Endothelial cell of umbilical vein (primary cell): Measurements from ENCODE around the gene SULF2. TPM values are rescaled to one million over a fixed set of nuclear protein-coding genes. Genes with fewer than 3 reads are reported as not detected.

Source experiments
- BruUV-seq: library from RNA; stranded (reverse); fragments of 400-500 nt; replicated peaks from 2 replicates; lab custom pipeline; 2021; lab: Mats Ljungman, UMichigan
- CTCF ChIA-PET: fragments of 300-600, 350-600 bp; sonication (Branson Sonifier 250); formaldehyde crosslinking; loops from one replicate; lab custom pipeline; 2021; ENCODE audit warnings: antibody characterized with exemption, inconsistent platforms; lab: Charles Lee
- POLR2A ChIA-PET: fragments of 300-600, 350-600 bp; sonication (Branson Sonifier 250); formaldehyde crosslinking; loops from one replicate; lab custom pipeline; 2021; ENCODE audit warnings: antibody characterized with exemption, inconsistent platforms; lab: Charles Lee
- DNase-seq: peaks from one replicate; pipeline ENCODE4 v3.0.0-alpha.2; 2011; ENCODE audit warnings: low read depth, low spot score
- FAIRE-seq: peaks from 2 replicates; lab custom pipeline; 2011; peaks lifted over from hg19 to GRCh38; lab: Jason Lieb, UNC
- H2AFZ ChIP-seq: 2 replicates; pipeline ENCODE4 v1.6.0; 2012; ENCODE audit warnings: low read depth, low read length, control low read depth, inconsistent platforms
- H3K27ac ChIP-seq: 2 replicates; pipeline ENCODE4 v1.5.1; 2011; ENCODE audit warnings: low read depth, mild to moderate bottlenecking, control low read depth, low read length, moderate library complexity; ENCODE audit not compliant: insufficient read depth
- H3K27me3 ChIP-seq, 2 experiments: 2 replicates each; pipeline versions ENCODE4 v1.6.0 to v1.6.1; 2011; ENCODE audit warnings: low read length in 2 of 2, mixed read lengths in 1 of 2; ENCODE audit not compliant: control insufficient read depth in 2 of 2, insufficient read depth in 2 of 2
- H3K36me3 ChIP-seq, 2 experiments: 2 replicates in 1 of 2; 3 replicates in 1 of 2; pipeline ENCODE4 v1.5.1; 2011; ENCODE audit warnings: low read length in 2 of 2, mild to moderate bottlenecking in 1 of 2, moderate library complexity in 1 of 2; ENCODE audit not compliant: control insufficient read depth in 2 of 2, insufficient read depth in 2 of 2; ENCODE audit errors: extremely low read depth in 1 of 2
- H3K4me1 ChIP-seq: 3 replicates; pipeline ENCODE4 v1.5.1; 2011; ENCODE audit warnings: mild to moderate bottlenecking, low read length; ENCODE audit not compliant: control insufficient read depth, insufficient read depth; ENCODE audit errors: extremely low read depth
- H3K4me2 ChIP-seq: 2 replicates; pipeline ENCODE4 v1.6.1; 2011; ENCODE audit warnings: low read length, control low read depth, mixed read lengths; ENCODE audit not compliant: insufficient read depth
- H3K4me3 ChIP-seq, 3 experiments: fragments of 200-600 bp in 1 of 3; sonication (generic), shearing (Covaris generic) in 1 of 3; replicated peaks in 1 of 3; 2 replicates each; pipeline ENCODE4 v1.5.1; 2011 to 2016; ENCODE audit warnings: control low read depth in 3 of 3, low read length in 3 of 3, mild to moderate bottlenecking in 2 of 3, inconsistent platforms in 1 of 3, low read depth in 1 of 3, moderate library complexity in 1 of 3; ENCODE audit not compliant: insufficient read depth in 1 of 3
- H3K79me2 ChIP-seq: 2 replicates; pipeline ENCODE4 v1.6.0; 2012; ENCODE audit warnings: low read length, inconsistent platforms; ENCODE audit not compliant: control insufficient read depth, insufficient read depth
- H3K9ac ChIP-seq: replicated peaks from 2 replicates; pipeline ENCODE3; 2011; ENCODE audit warnings: low read length, control low read depth; ENCODE audit not compliant: insufficient read depth; ENCODE audit errors: extremely low read depth
- H3K9me1 ChIP-seq: replicated peaks from 3 replicates; pipeline ENCODE4 v1.6.0; 2011; ENCODE audit warnings: mild to moderate bottlenecking, low read length; ENCODE audit not compliant: control insufficient read depth, insufficient read depth; ENCODE audit errors: extremely low read depth
- H3K9me3 ChIP-seq: replicated peaks from 2 replicates; pipeline ENCODE4 v1.5.1; 2012; ENCODE audit warnings: low read length, inconsistent platforms; ENCODE audit not compliant: control insufficient read depth, insufficient read depth
- H4K20me1 ChIP-seq: replicated peaks from 2 replicates; pipeline ENCODE3; 2011; ENCODE audit warnings: mild to moderate bottlenecking, low read length; ENCODE audit not compliant: control insufficient read depth, insufficient read depth; ENCODE audit errors: extremely low read depth
- CTCF ChIP-seq, 2 donors: IDR thresholded peaks; 1 replicate in 1 of 2; 2 replicates in 1 of 2; pipeline ENCODE4 v1.5.1; 2011; ENCODE audit warnings: low read length in 2 of 2, mild to moderate bottlenecking in 2 of 2, moderate library complexity in 2 of 2, control low read depth in 1 of 2, inconsistent platforms in 1 of 2, low read depth in 1 of 2; ENCODE audit not compliant: insufficient read depth in 1 of 2; ENCODE audit errors: extremely low read depth in 1 of 2
- EZH2 ChIP-seq: IDR thresholded peaks from 2 replicates; pipeline ENCODE4 v1.6.1; 2012; ENCODE audit warnings: borderline replicate concordance, low read depth, mild to moderate bottlenecking, moderate library complexity, low read length, inconsistent platforms; ENCODE audit not compliant: severe bottlenecking
- FOS ChIP-seq: IDR thresholded peaks from 2 replicates; pipeline ENCODE4 v1.6.1; 2011; ENCODE audit warnings: mild to moderate bottlenecking, low read length, moderate library complexity, borderline replicate concordance; ENCODE audit not compliant: insufficient read depth
- GATA2 ChIP-seq: IDR thresholded peaks from 2 replicates; pipeline ENCODE4 v1.7.0; 2011; ENCODE audit warnings: low read depth, mild to moderate bottlenecking, moderate library complexity, mixed read lengths, low read length; ENCODE audit not compliant: insufficient read length, insufficient read depth
- JUN ChIP-seq: IDR thresholded peaks from 2 replicates; pipeline ENCODE4 v1.6.1; 2011; ENCODE audit warnings: borderline replicate concordance, low read depth; ENCODE audit not compliant: insufficient read length, insufficient read depth
- MAX ChIP-seq: IDR thresholded peaks from 2 replicates; pipeline ENCODE4 v1.6.1; 2011; ENCODE audit not compliant: insufficient read depth, insufficient read length
- MYC ChIP-seq: IDR thresholded peaks from one replicate; pipeline ENCODE4 v1.6.1; 2011; ENCODE audit warnings: mild to moderate bottlenecking, low read depth, low read length
- POLR2A ChIP-seq: IDR thresholded peaks from 2 replicates; pipeline ENCODE4 v1.6.1; 2012; ENCODE audit warnings: low read depth, mild to moderate bottlenecking, control low read depth, low read length
- POLR2AphosphoS5 ChIP-seq: IDR thresholded peaks from 2 replicates; pipeline ENCODE4 v1.6.1; 2012; ENCODE audit warnings: low read depth, mild to moderate bottlenecking, control low read depth, low read length, moderate library complexity; ENCODE audit not compliant: insufficient read depth
- dilution Hi-C: fragments of 300-500 bp; cut with MboI; formaldehyde crosslinking; loops from one replicate; pipeline ENCODE4 v1.15.0; 2019; ENCODE audit warnings: low sequenced_read_pairs; ENCODE audit not compliant: extremely low pct_ligation_motif_present
- intact Hi-C: fragments of 100-400 bp; cut with micrococcal nuclease; formaldehyde crosslinking; loops from one replicate; pipeline ENCODE4 v1.10.0; 2022
- polyA plus RNA-seq, 4 experiments: library from polyadenylated mRNA; depleted of rRNA in 3 of 4; stranded (reverse) in 3 of 4; unstranded in 1 of 4; fragments of >200 nt; gene quantifications; 2 replicates each; pipeline versions ENCODE4 v1.2.1 to v1.2.3, GENCODE V29; 2011 to 2012; ENCODE audit warnings: missing spikeins in 1 of 4
- total RNA-seq: library from RNA; stranded (reverse); gene quantifications from 2 replicates; pipeline ENCODE4 v1.2.3, GENCODE V29; 2021

The SULF2 gene
- total and polyA plus RNA-seq, 2 donors (not counting 3 experiments of a cell fraction or from before 2014, with no cell fraction given) = 58.5 to 160 TPM

- no peak overlapping the region for H3K9ac ChIP-seq
- no peaks in the 10 kb centered on the region for H3K36me3 ChIP-seq
- ChIA-PET POLR2A (no interaction called here), CTCF (interaction anchor here (1.1 to 15.4 kb wide), 4 partner anchors 11 to 945 kb away, joined by 3 to 302 read pairs (median 10); no protein-coding TSS in a partner anchor)
- no peaks in the 10 kb centered on the region for H3K9me1 ChIP-seq
- FAIRE-seq (no peak), DNase-seq (no peak)
- H3K27me3 ChIP-seq = no peaks in the 10 kb centered on the region
- H4K20me1 ChIP-seq = no peaks in the 10 kb centered on the region
- TF ChIP-seq CTCF (IDR thresholded peaks at IDR 0.05; ENCODE audit: extremely low read depth in 1 of 2, insufficient read depth in 1 of 2, low read depth in 1 of 2, low read length in 2 of 2) = no peak
- TF ChIP-seq MAX = no peak
- no peak for TF ChIP-seq EZH2
- no peak for TF ChIP-seq GATA2
- no peak for TF ChIP-seq FOS
- no peak for TF ChIP-seq POLR2AphosphoS5
- no peak for TF ChIP-seq JUN
- no peak for TF ChIP-seq POLR2A
- TF ChIP-seq MYC = no peak
- intact Hi-C loops = no loop called here
- H3K27ac ChIP-seq = no peak overlapping the region
- no peak overlapping the region for H3K4me3 ChIP-seq
- H3K4me1 ChIP-seq = no peaks in the 10 kb centered on the region
- dilution Hi-C loops = no loop called here
- H2AFZ ChIP-seq = no peak overlapping the region
- no peaks in the 10 kb centered on the region for H3K79me2 ChIP-seq
- H3K4me2 ChIP-seq = no peak overlapping the region
- no peaks in the 10 kb centered on the region for H3K9me3 ChIP-seq
- no TSS peak for BruUV-seq
Observed at GRCh38 chr20:47674686-47675085, 110.6 kb downstream of the SULF2 start.
